ENCODE data around the gene CMC2.

The CMC2 gene

GRCh38 chr16:81041696-81042095 lies 35.0 kb upstream of the CMC2 start:
- POLR2A ChIA-PET = no interaction called here
- Histone ChIP-seq H3K4me3 (ENCODE audit: low read depth, low read length) (no peak overlapping the region), H3K4me1 (ENCODE audit: control insufficient read depth, insufficient read depth, low read length) (peaks cover 3% of the 10 kb centered on the region; the same call in 1 of the 2 replicates), H3K9me3 (ENCODE audit: control insufficient read depth, insufficient read depth, low read depth, low read length) (no peaks in the 10 kb centered on the region), H3K27ac (ENCODE audit: extremely low read depth, low read depth, low read length) (no peak overlapping the region), H3K36me3 (ENCODE audit: control insufficient read depth in 2 of 2, insufficient read depth in 1 of 2, low read length in 2 of 2) (peaks cover 8 to 80% of the 10 kb centered on the region in 2 experiments)
- CTCF ChIA-PET = no interaction called here
- TF ChIP-seq OVOL3 (tag by site-specific recombination; IDR thresholded peaks at IDR 0.05) (no peak), ZNF266 (tag by site-specific recombination; IDR thresholded peaks at IDR 0.05; ENCODE audit: low read depth) (no peak), ZNF214 (tag by site-specific recombination; IDR thresholded peaks at IDR 0.05; ENCODE audit: borderline replicate concordance) (no peak), MZF1 (tag by site-specific recombination; IDR thresholded peaks at IDR 0.05; ENCODE audit: borderline replicate concordance) (no peak)

- Histone ChIP-seq H3K9me3 (ENCODE audit: control insufficient read depth, insufficient read depth, low read depth, low read length) (no peaks in the 10 kb centered on the region), H3K36me3 (ENCODE audit: control insufficient read depth in 2 of 2, insufficient read depth in 1 of 2, low read length in 2 of 2) (peaks cover 8 to 80% of the 10 kb centered on the region in 2 experiments), H3K4me3 (ENCODE audit: low read depth, low read length) (no peak overlapping the region), H3K27ac (ENCODE audit: extremely low read depth, low read depth, low read length) (no peak overlapping the region), H3K4me1 (ENCODE audit: control insufficient read depth, insufficient read depth, low read length) (peaks cover 3% of the 10 kb centered on the region; the same call in 1 of the 2 replicates)
- ChIA-PET CTCF (no interaction called here), POLR2A (no interaction called here)
- TF ChIP-seq ZSCAN5A (tag by site-specific recombination; IDR thresholded peaks at IDR 0.05) (no peak), SP2 (tag by site-specific recombination; IDR thresholded peaks at IDR 0.05) (no peak), HOXD13 (CRISPR knock-in tag; IDR thresholded peaks at IDR 0.05; ENCODE audit: borderline replicate concordance) (no peak), ZNF571 (tag by site-specific recombination; IDR thresholded peaks at IDR 0.05) (no peak), ZNF2 (tag by site-specific recombination; IDR thresholded peaks at IDR 0.05) (no peak), ZNF768 (tag by site-specific recombination; IDR thresholded peaks at IDR 0.05) (no peak), ZNF416 (tag by site-specific recombination; IDR thresholded peaks at IDR 0.05) (no peak), ZNF692 (tag by site-specific recombination; IDR thresholded peaks at IDR 0.05) (no peak), MEIS1 (CRISPR knock-in tag; IDR thresholded peaks at IDR 0.05; ENCODE audit: borderline replicate concordance) (no peak), ATF2 (tag by site-specific recombination; IDR thresholded peaks at IDR 0.05; ENCODE audit: low read depth) (no peak), ZNF747 (tag by site-specific recombination; IDR thresholded peaks at IDR 0.05) (no peak), ZNF175 (tag by site-specific recombination; IDR thresholded peaks at IDR 0.05) (no peak), ZNF266 (tag by site-specific recombination; IDR thresholded peaks at IDR 0.05; ENCODE audit: low read depth) (no peak)
Measured at GRCh38 chr16:81040842-81041241, 34.2 kb upstream of the CMC2 start.

GRCh38 chr16:81040131-81040530 lies 33.4 kb upstream of the CMC2 start:
- ChIA-PET CTCF (no interaction called here), POLR2A (interaction anchor here (0.8 kb wide), 1 partner anchor 33 kb away, joined by 3 read pairs; the partner anchor contains the start of genes CENPN and CMC2)
- no peak overlapping the region for H3K27ac ChIP-seq (ENCODE audit: extremely low read depth, low read depth, low read length)
- no peak for TF ChIP-seq GLI2 (tag by site-specific recombination; IDR thresholded peaks at IDR 0.05; ENCODE audit: borderline replicate concordance, low read depth)
- peaks cover 8 to 73% of the 10 kb centered on the region in 2 experiments for H3K36me3 ChIP-seq (ENCODE audit: control insufficient read depth in 2 of 2, insufficient read depth in 1 of 2, low read length in 2 of 2)
- H3K9me3 ChIP-seq (ENCODE audit: control insufficient read depth, insufficient read depth, low read depth, low read length) = no peaks in the 10 kb centered on the region
- H3K4me3 ChIP-seq (ENCODE audit: low read depth, low read length) = no peak overlapping the region
- peaks cover 3% of the 10 kb centered on the region; the same call in 1 of the 2 replicates for H3K4me1 ChIP-seq (ENCODE audit: control insufficient read depth, insufficient read depth, low read length)
